Measurements from ENCODE around the gene SLC23A2. TPM values are rescaled to one million over a fixed set of nuclear protein-coding genes. Genes with fewer than 3 reads are reported as not detected.
A peak's percentile ranks its signal among the peaks of the same experiment; 100 is the strongest.

The SLC23A2 gene
- total RNA-seq, 2 donors from 2014 or later = 12.3 to 13.7 TPM

- TF ChIP-seq CTCF (conservative IDR thresholded peaks at IDR 0.05) = no peak
- no peaks in the 10 kb centered on the region for H3K9me3 ChIP-seq (ENCODE audit: control insufficient read depth, low read length)
- no peaks in the 10 kb centered on the region for H3K36me3 ChIP-seq (ENCODE audit: control insufficient read depth, insufficient read depth, low read length)
- H3K9ac ChIP-seq (ENCODE audit: extremely low read depth, low read length, poor library complexity, severe bottlenecking) = no peak overlapping the region
- no peaks in the 10 kb centered on the region for H3K4me1 ChIP-seq (ENCODE audit: control insufficient read depth, insufficient read depth, low read length)
- H3K4me3 ChIP-seq (ENCODE audit: low read length) = no peak overlapping the region
- H3K4me3 Mint-ChIP-seq = no peak overlapping the region
- H3K27me3 Mint-ChIP-seq (ENCODE audit: insufficient read depth) = peaks cover 6% of the 10 kb centered on the region
- H3K36me3 Mint-ChIP-seq (ENCODE audit: low read depth) = no peaks in the 10 kb centered on the region
- H3K27ac ChIP-seq (ENCODE audit: low read depth, low read length) = no peak overlapping the region
- WGBS, 2 experiments (ENCODE audit: insufficient coverage in 1 of 2, insufficient read length in 1 of 2) = 97 to 100% methylated on average over 1 to 5 of the region's 5 CpGs
- H3K27me3 ChIP-seq (ENCODE audit: control insufficient read depth, insufficient read depth, low read length, poor library complexity, severe bottlenecking) = peaks cover 2% of the 10 kb centered on the region
- H3K27ac Mint-ChIP-seq = no peak overlapping the region
- no peak for DNase-seq
- H3K4me1 Mint-ChIP-seq = peaks cover 8% of the 10 kb centered on the region
- H3K9me3 Mint-ChIP-seq = no peaks in the 10 kb centered on the region
Observed at GRCh38 chr20:4815628-4816027, 185.7 kb downstream of the SLC23A2 start.

DNA sequence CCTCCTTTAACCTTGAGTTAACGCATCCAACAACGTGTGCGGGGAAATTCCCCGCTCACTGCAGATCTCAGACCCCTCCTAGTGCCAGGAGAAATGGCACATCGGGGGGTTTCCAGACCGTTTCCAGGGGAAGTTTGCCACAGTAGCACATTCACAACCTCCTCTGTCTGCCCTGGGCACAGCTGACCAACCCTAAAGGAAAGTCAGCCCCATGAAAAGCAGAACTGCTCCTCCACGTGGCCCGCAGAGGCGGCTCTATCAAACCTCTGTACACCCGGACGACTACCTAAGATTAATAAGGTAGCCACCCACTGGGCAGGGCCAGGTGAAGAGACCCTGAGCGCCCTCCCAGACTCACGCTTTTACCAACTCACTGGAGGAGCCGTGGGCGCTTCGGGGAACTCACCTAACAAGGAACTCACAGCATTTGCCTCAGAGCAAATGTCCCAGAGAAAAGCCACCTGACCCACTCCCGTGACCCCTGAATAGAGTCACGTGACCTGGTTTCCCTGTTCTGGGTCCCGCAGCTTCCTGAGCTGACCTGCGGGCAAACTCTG is 186.5 kb downstream of the SLC23A2 start:
- H3K36me3 ChIP-seq (ENCODE audit: control insufficient read depth, insufficient read depth, low read length) = no peaks in the 10 kb centered on the region
- H3K9me3 ChIP-seq (ENCODE audit: control insufficient read depth, low read length) = no peaks in the 10 kb centered on the region
- no peaks in the 10 kb centered on the region for H3K27me3 ChIP-seq (ENCODE audit: control insufficient read depth, insufficient read depth, low read length, poor library complexity, severe bottlenecking)
- no peak for TF ChIP-seq CTCF (conservative IDR thresholded peaks at IDR 0.05)
- H3K36me3 Mint-ChIP-seq (ENCODE audit: low read depth) = no peaks in the 10 kb centered on the region
- 88 to 89% methylated on average over 15 to 20 of the region's 20 CpGs for WGBS, 2 experiments (ENCODE audit: insufficient coverage in 1 of 2, insufficient read length in 1 of 2)
- H3K9ac ChIP-seq (ENCODE audit: extremely low read depth, low read length, poor library complexity, severe bottlenecking) = no peak overlapping the region
- H3K4me3 Mint-ChIP-seq = no peak overlapping the region
- H3K27me3 Mint-ChIP-seq (ENCODE audit: insufficient read depth) = peaks cover 3% of the 10 kb centered on the region
- H3K4me1 Mint-ChIP-seq = peaks cover 9% of the 10 kb centered on the region
- H3K27ac Mint-ChIP-seq = peak overlapping the region; percentile 24
- no peak for DNase-seq
- no peak overlapping the region for H3K4me3 ChIP-seq (ENCODE audit: low read length)
- no peaks in the 10 kb centered on the region for H3K4me1 ChIP-seq (ENCODE audit: control insufficient read depth, insufficient read depth, low read length)
- no peaks in the 10 kb centered on the region for H3K9me3 Mint-ChIP-seq
- H3K27ac ChIP-seq (ENCODE audit: low read depth, low read length) = no peak overlapping the region

- no peak overlapping the region for H3K27ac ChIP-seq (ENCODE audit: low read depth, low read length)
- H3K9me3 ChIP-seq (ENCODE audit: control insufficient read depth, low read length) = no peaks in the 10 kb centered on the region
- H3K27me3 ChIP-seq (ENCODE audit: control insufficient read depth, insufficient read depth, low read length, poor library complexity, severe bottlenecking) = no peaks in the 10 kb centered on the region
- H3K36me3 ChIP-seq (ENCODE audit: control insufficient read depth, insufficient read depth, low read length) = no peaks in the 10 kb centered on the region
- no peak overlapping the region for H3K4me3 ChIP-seq (ENCODE audit: low read length)
- H3K4me1 Mint-ChIP-seq = peaks cover 16% of the 10 kb centered on the region
- H3K4me3 Mint-ChIP-seq = no peak overlapping the region
- WGBS, 2 experiments (ENCODE audit: insufficient coverage in 1 of 2, insufficient read length in 1 of 2) = 86% methylated on average over 7 to 13 of the region's 13 CpGs
- peak; percentile 32 for DNase-seq
- H3K27me3 Mint-ChIP-seq (ENCODE audit: insufficient read depth) = no peaks in the 10 kb centered on the region
- no peaks in the 10 kb centered on the region for H3K9me3 Mint-ChIP-seq
- TF ChIP-seq CTCF (conservative IDR thresholded peaks at IDR 0.05) = no peak
- H3K27ac Mint-ChIP-seq = peak overlapping the region; percentile 24
- peaks cover 4% of the 10 kb centered on the region for H3K4me1 ChIP-seq (ENCODE audit: control insufficient read depth, insufficient read depth, low read length)
- no peaks in the 10 kb centered on the region for H3K36me3 Mint-ChIP-seq (ENCODE audit: low read depth)
- H3K9ac ChIP-seq (ENCODE audit: extremely low read depth, low read length, poor library complexity, severe bottlenecking) = no peak overlapping the region
Observed at GRCh38 chr20:4813863-4814695, 187.2 kb downstream of the SLC23A2 start.

All from endodermal cell (in vitro differentiated cells).